ENCODE results near the gene PRR19.

Gene PRR19

DNA sequence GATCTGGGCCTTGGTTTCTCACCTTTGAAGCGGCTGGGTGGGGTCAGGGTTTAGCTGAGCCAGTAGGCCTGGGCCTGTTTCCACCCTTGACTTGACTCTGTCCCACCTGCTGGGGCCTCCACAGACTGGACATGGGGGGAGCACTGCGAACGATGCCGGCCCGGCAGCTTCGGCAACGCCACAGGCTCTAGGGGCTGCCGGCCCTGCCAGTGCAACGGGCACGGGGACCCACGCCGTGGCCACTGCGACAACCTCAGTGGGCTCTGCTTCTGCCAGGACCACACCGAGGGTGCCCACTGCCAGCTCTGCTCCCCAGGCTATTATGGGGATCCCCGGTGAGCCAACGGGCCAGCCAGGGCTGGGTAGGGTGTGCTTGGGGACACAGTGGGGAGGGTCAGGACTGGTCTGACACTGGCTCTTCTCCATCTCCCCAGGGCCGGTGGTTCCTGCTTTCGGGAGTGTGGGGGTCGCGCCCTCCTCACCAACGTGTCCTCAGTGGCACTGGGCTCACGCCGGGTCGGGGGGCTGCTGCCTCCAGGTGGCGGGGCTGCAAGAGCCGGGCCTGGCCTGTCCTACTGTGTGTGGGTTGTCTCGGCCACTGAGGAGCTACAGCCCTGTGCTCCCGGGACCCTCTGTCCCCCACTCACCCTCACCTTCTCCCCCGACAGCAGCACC lies 51.5 kb downstream of the PRR19 start:
- DNase-seq, result no peak

DNA sequence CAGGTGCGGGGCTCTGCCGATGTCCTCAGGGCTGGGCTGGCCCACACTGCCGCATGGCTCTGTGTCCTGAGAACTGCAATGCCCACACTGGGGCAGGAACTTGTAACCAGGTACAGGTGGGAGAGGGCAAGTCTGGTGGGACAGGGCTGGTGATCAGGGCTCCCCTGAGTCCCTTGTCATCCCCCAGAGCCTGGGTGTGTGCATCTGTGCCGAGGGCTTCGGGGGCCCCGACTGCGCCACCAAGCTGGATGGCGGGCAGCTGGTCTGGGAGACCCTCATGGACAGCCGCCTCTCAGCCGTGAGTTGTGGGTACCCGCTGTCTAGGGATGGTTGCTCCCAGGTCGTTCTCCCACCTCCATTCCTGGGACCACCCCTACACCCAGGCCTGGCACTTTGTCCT lies 54.0 kb downstream of the PRR19 start:
- no peak for DNase-seq

DNA sequence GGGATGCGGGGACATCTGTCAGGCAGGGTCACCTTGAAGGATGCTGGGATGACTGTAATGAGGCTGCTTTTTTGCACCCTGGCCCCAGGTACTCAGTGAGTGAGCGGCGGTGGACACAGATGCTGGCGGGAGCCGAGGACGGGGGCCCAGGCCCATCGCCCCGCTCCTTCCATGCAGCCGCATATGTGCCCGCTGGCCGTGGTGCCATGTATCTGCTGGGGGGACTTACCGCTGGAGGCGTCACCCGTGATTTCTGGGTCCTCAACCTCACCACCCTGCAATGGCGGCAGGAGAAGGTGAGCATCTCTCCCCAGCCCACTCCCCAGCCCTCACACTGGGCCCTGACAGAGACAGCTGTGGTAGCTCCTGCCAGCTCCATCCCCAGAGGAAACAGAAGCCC lies 54.8 kb downstream of the PRR19 start:
- DNase-seq, result no peak

DNA sequence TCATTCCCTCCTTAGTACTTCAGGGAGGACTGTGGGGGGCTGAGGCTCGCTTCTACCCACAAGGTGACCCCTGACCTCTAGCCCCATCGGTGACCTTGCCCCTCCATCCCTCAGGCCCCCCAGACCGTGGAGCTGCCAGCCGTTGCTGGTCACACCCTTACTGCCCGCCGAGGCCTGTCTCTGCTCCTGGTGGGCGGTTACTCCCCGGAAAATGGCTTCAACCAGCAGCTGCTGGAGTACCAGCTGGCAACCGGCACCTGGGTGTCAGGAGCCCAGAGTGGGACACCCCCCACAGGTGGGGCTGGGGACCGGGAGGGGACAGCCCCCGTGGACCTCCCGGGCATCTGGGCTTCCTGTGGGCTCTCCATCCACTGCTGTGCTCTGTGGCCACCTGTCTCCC lies 55.4 kb downstream of the PRR19 start:
- no peak for DNase-seq

Data from SHP77 (cell line).